Left lobe of liver (tissue), 2 donors: ENCODE data around the gene RBFOX2. TPM values are rescaled to one million over a fixed set of nuclear protein-coding genes. Genes with fewer than 3 reads are reported as not detected.
"Not testable (repeated sequence)": the region's sequence is repeated elsewhere in the genome, so short reads cannot be mapped to it uniquely, and the experiment has no call there.

Experiments used
- ATAC-seq: fragments of 200-7000 bp; cut with Tn5 transposase; one replicate; pipeline ENCODE4 v1.9.1; 2020; ENCODE audit warnings: mild to moderate bottlenecking, moderate library complexity
- DNase-seq: peaks from one replicate; pipeline ENCODE4 v3.0.0-alpha.2; 2020; ENCODE audit warnings: low spot score
- total RNA-seq: library from RNA; stranded (reverse); gene quantifications from one replicate; pipeline ENCODE4 v1.2.1, GENCODE V29; 2021
- donor health status: DM: no; HTN: no; CAD: no; lungs with moderate emphysema.
- donor health status: DM: no; HTN: yes; CAD: no.

Gene RBFOX2
- total RNA-seq, 1 donor from 2014 or later: 25.5 TPM

GRCh38 chr22:36044517-36044916 is 15.9 kb upstream of the RBFOX2 start:
- not testable (repeated sequence) for DNase-seq, ATAC-seq

- DNase-seq (no peak), ATAC-seq (no peak)
These were observed 13.6 kb upstream of the RBFOX2 start for GRCh38 chr22:36042240-36042639.

DNA sequence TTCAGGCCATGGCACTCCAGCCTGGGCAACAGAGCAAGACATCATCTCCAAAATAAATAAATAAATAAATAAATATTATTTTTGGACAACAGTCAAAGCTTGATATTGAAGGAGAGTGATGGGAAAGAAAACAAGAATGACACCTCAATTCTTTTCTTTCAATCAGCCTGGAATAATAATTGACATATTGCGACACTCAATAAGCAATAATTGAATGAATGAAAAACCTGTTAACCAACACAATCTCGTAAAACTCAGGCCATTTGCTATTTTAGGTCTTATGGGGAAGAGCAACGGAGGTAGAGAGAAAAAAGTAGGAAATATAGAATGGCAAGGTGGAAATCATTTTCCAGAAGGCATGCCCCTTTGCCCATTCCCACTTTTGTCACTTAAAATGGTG is 10.5 kb upstream of the RBFOX2 start:
- DNase-seq (no peak), ATAC-seq (no peak)

DNA sequence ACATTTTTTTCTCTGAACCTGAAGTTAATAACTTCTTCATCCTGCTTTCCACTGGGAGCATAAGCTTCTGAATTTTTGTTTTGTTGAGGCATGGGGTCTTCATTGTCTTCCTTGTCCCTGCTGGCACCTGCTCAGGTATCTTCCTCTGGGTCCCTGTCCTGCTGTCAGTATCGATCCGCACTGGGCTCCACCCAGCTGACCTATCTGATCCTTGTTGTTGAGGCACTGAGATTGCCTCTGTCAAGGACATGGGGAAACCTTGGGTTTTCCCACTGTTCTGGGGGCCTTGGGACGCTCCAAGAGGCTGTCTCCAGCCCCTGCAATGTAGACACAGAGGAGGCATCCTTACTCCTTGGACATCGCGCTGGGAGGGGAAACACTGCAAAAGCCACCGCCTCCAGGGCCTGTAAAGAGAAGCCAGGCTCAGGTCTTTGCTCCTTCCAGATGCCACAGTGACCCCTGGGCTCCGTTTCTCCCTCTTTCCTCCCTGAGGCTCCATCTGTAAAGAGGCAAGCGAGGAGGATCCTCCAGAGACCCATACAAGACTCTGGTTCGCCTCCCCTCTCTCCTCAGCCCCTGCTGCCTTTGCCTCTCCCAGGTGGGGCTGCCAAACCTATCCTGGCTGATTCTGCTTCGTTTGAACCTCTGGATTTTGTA is 8.6 kb upstream of the RBFOX2 start:
- ATAC-seq (peak; percentile 42), DNase-seq (no peak)

GRCh38 chr22:36036167-36036624 is 7.6 kb upstream of the RBFOX2 start:
- no peak for DNase-seq
- ATAC-seq: peak; percentile 58

DNA sequence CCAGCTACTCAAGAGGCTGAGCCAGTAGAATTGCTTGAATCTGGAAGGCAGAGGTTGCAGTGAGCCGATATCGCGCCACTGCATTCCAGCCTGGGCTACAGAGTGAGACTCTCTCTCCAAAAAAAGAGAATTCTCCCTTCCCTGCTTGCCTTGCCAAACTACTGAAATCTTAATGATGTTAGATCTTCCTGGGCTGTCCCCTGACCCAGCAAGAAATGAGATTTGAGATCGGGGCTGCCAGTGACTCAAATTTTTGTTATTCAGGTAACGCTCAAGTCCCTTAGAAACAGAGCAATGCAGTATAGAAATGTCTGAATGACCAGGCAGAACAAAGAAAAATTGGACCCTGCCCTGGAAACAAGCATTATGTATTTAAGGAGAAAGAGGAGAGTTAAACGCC is 4.0 kb upstream of the RBFOX2 start:
- no peak for DNase-seq

DNA sequence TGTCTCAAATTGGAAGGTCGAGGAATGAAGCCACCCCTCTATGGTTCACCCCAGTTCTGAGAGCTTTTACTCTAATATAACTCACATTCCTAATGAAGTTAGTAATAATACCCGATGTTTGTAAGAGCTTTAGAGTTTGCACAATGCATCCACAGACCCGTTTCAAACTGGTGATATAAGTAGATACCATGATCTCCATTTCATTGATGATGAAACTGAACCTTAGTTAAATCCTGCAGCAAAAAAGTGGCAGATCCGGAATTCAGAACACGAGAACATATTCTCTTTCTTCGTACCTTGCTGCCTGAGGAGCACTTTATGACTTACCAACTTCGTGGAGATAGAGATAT is 757 bp upstream of the RBFOX2 start:
- no peak for ATAC-seq
- no peak for DNase-seq

More for the DNA sequence above, 4.0 kb upstream of the RBFOX2 start:
- ATAC-seq: no peak

GRCh38 chr22:36027935-36028645 is 534 bp downstream of the RBFOX2 start:
- ATAC-seq: peak; percentile 44
- DNase-seq: no peak

GRCh38 chr22:36027579-36027934 is 1.1 kb downstream of the RBFOX2 start:
- ATAC-seq (no peak), DNase-seq (no peak)

- ATAC-seq: no peak
- no peak for DNase-seq
These were observed 1.9 kb downstream of the RBFOX2 start for GRCh38 chr22:36026741-36027140.

GRCh38 chr22:36022697-36023096 is 5.9 kb downstream of the RBFOX2 start:
- DNase-seq: no peak

GRCh38 chr22:36022162-36022561 is 6.5 kb downstream of the RBFOX2 start:
- no peak for DNase-seq
- peak; percentile 17 for ATAC-seq

More at GRCh38 chr22:36022697-36023096, 5.9 kb downstream of the RBFOX2 start:
- ATAC-seq: no peak

DNA sequence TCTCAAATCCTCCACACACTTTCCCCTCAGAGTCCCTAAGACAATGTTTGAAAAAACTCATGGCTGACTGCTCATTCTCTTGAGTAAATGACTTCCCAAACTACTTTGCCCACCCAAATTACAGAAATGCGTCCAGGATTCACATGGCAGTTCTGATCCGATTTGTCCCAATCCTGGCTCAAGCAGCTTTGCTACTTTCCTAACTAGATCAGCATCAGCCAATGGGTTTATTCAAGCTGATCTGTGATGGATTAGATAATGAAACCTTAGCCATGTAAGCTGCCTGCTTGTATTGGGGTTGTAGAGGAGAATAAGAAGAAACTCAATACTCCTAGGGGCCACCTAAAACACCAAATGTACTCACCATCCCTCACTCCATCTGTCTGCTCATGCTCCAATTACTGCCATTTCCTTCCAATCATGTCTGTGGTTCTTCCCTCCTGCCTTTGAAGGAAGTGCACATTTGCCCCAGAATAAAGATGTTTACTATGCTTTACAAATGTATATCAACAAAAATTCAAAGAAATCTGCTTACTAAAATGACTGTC is 6.9 kb downstream of the RBFOX2 start:
- ATAC-seq: no peak
- DNase-seq: no peak

DNA sequence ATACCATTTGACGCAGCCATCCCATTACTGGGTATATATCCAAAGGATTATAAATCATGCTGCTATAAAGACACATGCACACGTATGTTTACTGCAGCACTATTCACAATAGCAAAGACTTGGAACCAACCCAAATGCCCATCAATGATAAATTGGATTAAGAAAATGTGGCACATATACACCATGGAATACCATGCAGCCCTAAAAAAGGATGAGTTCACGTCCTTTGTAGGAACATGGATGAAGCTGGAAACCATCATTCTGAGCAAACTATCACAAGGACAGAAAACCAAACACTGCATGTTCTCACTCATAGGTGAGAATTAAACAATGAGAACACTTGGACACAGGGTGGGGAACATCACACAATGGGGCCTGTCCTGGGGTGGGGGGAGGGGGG is 7.8 kb downstream of the RBFOX2 start:
- not testable (repeated sequence) for ATAC-seq, DNase-seq

- ATAC-seq: no peak
- DNase-seq: no peak
These were observed 11.0 kb downstream of the RBFOX2 start for GRCh38 chr22:36017651-36018091.

DNA sequence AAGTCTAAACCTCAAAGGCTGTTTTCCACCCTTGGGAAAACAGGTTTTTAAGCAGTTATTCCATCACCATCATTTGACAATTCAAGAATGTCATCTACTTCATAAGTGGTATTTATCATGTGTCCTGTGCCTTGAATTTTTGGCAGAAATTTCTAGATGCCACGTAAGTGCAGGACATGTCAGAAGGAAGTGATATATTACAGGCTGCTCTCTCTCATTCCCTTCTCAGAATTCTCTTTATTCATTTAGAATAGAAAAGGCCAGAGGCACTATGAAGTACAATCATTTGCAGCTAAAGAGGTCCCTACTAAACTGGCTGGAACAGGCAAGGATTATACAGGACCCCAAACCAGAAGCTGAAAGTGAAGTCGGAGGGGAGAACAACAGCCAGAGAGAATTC is 11.9 kb downstream of the RBFOX2 start:
- DNase-seq: no peak
- ATAC-seq: no peak

DNA sequence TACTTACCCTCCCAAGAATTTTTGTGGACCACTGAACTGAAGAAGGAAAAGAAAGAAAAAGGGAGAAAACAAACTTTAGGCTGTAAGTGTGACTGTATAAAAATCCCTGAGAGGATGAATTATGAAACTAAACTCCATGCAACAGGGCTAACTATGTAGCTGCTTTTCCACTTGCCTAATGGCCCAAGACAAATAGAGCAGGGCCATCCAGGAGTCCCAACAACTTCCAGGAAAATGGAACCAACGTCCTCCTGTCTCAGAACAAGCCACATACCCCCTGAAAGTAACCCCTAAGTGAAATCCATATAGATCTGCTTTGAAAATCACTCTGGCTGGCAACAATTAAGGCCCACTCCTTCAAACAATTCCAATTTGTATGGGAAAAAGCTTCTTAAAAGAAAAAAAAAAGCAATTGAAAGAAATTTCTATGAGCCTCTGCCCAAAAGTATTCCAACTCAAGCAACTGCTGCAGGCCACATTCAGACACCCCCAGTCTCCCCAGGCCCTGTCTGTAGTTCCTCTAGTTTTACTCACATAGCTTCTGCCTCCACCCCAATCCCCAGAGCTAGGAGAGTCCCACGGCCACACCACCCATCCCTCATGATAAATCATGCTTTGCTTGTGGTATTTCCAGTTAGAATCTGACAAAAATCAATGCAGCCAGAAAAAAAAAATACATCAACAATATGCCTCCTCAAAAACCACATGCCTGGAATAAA is 12.7 kb downstream of the RBFOX2 start:
- peak; percentile 71 for ATAC-seq
- DNase-seq: no peak

DNA sequence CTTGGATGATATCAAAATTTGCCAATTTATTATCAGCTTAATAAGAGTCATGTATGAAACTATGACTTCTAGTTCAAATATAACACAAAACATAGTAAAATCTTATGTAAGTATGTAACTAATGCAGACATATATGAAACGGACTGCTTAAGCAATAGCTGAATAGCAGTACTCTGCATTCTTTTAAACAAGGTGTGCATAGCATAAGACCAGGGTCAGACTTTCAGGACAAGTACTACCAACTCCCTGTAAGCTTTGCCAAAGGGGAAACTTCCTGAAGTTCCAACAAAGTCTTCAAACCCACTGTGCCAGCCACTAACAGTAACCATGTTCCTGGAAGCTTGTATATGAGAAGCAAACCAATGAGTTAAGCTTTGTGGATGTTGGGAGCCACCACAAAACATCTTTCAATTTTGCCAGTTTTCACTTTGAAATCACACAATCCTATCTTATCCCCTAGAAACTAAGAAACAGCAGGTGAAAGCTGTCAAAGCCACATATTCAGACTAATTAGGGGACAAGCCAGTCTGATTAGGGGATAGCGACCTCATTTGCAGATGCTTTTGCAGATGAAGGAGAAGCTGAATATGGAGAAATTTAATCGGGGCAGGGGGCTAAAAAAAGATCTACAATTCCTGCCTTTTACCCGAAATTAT is 13.3 kb downstream of the RBFOX2 start:
- no peak for DNase-seq
- no peak for ATAC-seq

DNA sequence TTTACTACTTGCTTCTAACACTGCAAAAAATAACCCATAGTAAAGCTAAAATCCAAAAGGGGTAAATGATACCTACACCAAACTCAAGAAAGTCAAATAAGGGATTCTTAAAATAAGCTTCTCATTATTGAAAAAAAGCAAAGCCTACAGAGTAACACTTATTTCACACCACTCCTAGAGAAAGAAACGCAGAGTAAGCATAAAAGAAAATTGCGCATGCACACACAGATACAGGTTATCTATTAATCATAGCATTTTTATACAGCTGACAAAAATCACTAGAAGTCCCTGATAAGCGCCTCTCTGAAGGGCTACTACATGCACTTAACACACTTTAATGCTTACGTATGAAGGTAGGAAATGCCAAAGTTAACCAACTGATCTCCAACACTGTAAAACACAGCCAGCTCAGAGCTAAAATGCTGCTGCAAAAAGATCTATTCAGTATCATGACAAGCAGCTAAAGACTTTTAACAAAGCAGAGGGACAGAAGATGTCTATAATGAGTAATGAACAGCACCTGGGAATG is 14.0 kb downstream of the RBFOX2 start:
- ATAC-seq: peak; percentile 49
- no peak for DNase-seq

DNA sequence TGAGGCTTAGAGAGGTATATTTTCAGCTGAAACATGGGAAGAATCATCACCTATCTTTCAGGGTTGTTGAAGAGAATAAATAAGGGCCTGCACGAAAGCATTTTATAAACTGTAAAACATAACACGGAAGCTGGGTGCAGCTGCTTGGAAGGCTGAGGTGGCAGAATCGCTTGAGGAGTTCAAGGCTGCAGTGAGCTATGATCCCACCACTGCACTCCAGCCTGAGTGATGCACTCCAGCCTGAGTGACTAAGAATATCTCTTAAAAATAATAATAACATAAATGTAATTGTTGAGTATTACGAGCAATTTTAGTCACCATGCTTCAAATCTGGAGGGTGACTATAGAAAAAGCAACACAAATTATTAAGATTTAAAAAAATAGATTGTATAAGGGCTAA is 16.3 kb downstream of the RBFOX2 start:
- no peak for ATAC-seq
- no peak for DNase-seq

DNA sequence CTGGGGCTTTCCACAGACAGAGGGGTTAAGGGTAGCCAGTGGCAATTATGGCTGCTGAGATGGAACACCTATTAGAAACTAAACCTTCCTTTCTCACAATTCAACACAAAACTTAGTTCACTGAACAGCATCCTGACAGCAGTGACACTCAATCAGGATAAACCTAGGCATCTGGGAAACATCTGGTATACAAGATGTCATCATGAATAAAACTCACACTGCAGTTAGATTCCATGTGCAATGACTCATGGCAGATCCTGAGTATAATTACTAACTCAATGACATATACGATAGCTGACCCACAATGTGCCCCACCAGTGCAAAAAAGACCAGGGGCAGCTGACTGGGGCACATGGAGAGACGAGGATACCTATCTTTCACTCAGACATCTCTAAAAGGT is 17.7 kb downstream of the RBFOX2 start:
- DNase-seq (no peak), ATAC-seq (no peak)
